HG03520 (cell line): ENCODE results near the gene CSNK1G3.
"Not testable (repeated sequence)": the region's sequence is repeated elsewhere in the genome, so short reads cannot be mapped to it uniquely, and the experiment has no call there.

Experiments
- ATAC-seq: cut with Tn5 transposase; IDR thresholded peaks from one replicate; pipeline ENCODE4 v1.9.1; 2021; ENCODE audit warnings: mild to moderate bottlenecking, moderate library complexity; ENCODE audit not compliant: unreplicated experiment

CSNK1G3 gene

GRCh38 chr5:123511648-123512605 is at the start of gene CSNK1G3:
CSNK1G3 (plus strand) TSS chr5:123512177; CDS start chr5:123545664, 33,487 bp downstream.
- peak; percentile 92 for ATAC-seq

- ATAC-seq = not testable (repeated sequence)
These were observed 45.1 kb upstream of the CSNK1G3 start for GRCh38 chr5:123466839-123467238.

GRCh38 chr5:123471385-123471784 is 40.6 kb upstream of the CSNK1G3 start:
- no peak for ATAC-seq

- no peak for ATAC-seq
These were observed 39.6 kb upstream of the CSNK1G3 start for GRCh38 chr5:123472150-123472924.

GRCh38 chr5:123474228-123474627 is 37.7 kb upstream of the CSNK1G3 start:
- no peak for ATAC-seq

GRCh38 chr5:123476731-123477130 is 35.2 kb upstream of the CSNK1G3 start:
- no peak for ATAC-seq

GRCh38 chr5:123478546-123478945 is 33.4 kb upstream of the CSNK1G3 start:
- no peak for ATAC-seq

- ATAC-seq = no peak
These were observed 29.7 kb upstream of the CSNK1G3 start for GRCh38 chr5:123482258-123482657.

- no peak for ATAC-seq
These were observed 28.4 kb upstream of the CSNK1G3 start for GRCh38 chr5:123483446-123484077.

GRCh38 chr5:123485275-123485674 is 26.7 kb upstream of the CSNK1G3 start:
- ATAC-seq = no peak

- ATAC-seq = no peak
These were observed 24.9 kb upstream of the CSNK1G3 start for GRCh38 chr5:123486951-123487655.

GRCh38 chr5:123490974-123491373 is 21.0 kb upstream of the CSNK1G3 start:
- no peak for ATAC-seq

GRCh38 chr5:123495211-123495610 is 16.8 kb upstream of the CSNK1G3 start:
- not testable (repeated sequence) for ATAC-seq

GRCh38 chr5:123496892-123497291 is 15.1 kb upstream of the CSNK1G3 start:
- ATAC-seq = no peak

- ATAC-seq = no peak
These were observed 11.5 kb upstream of the CSNK1G3 start for GRCh38 chr5:123500471-123500870.

- no peak for ATAC-seq
These were observed 9.9 kb upstream of the CSNK1G3 start for GRCh38 chr5:123502120-123502519.

GRCh38 chr5:123503299-123503698 is 8.7 kb upstream of the CSNK1G3 start:
- no peak for ATAC-seq

- no peak for ATAC-seq
These were observed 6.3 kb upstream of the CSNK1G3 start for GRCh38 chr5:123505633-123506032.

- no peak for ATAC-seq
These were observed 3.5 kb upstream of the CSNK1G3 start for GRCh38 chr5:123508441-123508840.

- ATAC-seq = no peak
These were observed 708 bp upstream of the CSNK1G3 start for GRCh38 chr5:123511290-123511647.
